Activated CD4-positive, alpha-beta T cell treated with anti-CD3 and anti-CD28 coated beads, Interleukin-10, Interleukin-2, amounts not matched to agents 100 ng/mL and 50 ng/mL, durations not matched to agents 16 hours and 8 hours (primary cell): Measurements from ENCODE around the gene KCNAB1.
"Not testable (repeated sequence)": the region's sequence is repeated elsewhere in the genome, so short reads cannot be mapped to it uniquely, and the experiment has no call there.

Source experiments
- DNase-seq: peaks from one replicate; pipeline ENCODE4 v3.0.0-alpha.2; 2020

The KCNAB1 gene

GRCh38 chr3:156274791-156275190 is 154.4 kb downstream of the KCNAB1 start:
- DNase-seq = no peak

GRCh38 chr3:156284637-156285036 is 164.3 kb downstream of the KCNAB1 start:
- not testable (repeated sequence) for DNase-seq

GRCh38 chr3:156285626-156286025 is 165.2 kb downstream of the KCNAB1 start:
- DNase-seq = no peak

DNA sequence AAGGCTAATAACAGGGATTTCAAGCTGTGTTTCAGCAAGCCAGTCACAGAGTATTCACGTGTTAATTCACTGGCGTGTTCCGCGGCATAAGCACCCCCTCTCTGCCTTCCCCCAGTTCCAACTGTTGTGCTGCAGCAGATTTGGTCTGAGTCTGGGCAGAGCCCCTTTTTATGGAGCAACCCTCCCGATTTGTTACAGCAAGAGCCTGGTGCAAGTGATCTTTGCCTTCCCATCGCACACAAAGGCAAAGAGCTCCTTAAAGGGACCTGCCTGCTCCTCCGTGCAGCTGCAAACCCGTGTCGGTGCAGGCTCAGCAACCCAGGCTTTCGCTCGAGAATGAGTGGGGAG is 170.5 kb downstream of the KCNAB1 start:
- no peak for DNase-seq

- no peak for DNase-seq
These were observed 171.1 kb downstream of the KCNAB1 start for GRCh38 chr3:156291272-156292123.

- no peak for DNase-seq
These were observed 173.2 kb downstream of the KCNAB1 start for GRCh38 chr3:156293566-156293965.

DNA sequence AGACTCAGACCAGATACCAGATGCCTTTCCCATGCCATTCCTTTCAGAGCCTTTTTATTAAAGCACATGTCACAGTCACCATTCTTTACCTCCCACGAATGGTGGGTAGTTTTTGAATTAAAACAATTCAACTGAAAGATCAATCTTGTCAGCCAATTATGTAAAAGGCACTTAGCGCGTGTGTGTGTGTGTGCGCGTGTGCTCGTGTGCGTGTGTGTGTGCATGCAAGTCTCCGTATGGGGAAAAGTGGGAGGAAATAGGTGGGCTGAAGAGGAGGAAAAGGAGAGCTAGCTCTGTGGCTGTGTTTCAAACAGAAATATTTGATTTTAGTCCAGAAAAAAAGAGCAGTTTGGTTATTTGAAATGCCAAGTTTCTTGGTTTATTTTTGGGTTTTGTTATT is 177.2 kb downstream of the KCNAB1 start:
- no peak for DNase-seq

DNA sequence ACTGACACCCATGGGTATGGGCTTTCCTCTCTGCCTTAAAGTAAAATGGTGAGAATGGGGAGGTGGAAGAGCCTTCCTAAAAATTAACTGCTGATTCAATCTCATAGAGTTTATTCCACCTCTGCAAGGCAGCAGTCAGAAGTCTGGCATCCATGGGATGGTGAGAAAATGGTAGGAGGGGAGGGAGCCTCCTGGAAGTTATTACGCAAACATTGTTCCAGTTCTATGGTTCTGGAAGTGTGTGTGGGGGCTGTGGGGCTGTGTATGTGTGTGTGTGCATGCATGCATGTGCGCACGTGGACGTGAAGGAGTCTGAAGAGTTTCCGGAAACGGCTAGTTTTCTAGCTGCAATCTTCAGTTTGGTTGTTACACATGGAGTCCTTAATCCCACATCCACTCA is 177.6 kb downstream of the KCNAB1 start:
- DNase-seq = no peak

DNA sequence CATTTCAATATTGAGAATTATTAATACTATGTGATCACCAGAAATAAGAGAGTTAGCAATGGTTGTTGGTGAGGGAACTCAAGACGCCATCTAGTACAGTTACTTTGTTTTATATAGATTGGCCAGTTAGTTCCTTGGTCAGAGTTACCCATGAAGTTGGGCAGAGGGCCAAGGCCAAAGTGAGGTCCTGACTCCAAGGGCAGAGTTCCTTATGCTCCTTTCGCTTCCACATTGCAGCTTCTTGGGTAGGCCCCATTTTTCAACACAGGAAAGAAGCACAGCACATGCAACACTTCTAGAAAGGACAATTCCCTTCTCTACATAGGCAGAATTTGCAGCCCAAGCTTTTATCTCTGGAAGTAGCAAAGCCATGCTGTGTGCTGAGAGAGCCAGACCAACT is 178.6 kb downstream of the KCNAB1 start:
- no peak for DNase-seq

DNA sequence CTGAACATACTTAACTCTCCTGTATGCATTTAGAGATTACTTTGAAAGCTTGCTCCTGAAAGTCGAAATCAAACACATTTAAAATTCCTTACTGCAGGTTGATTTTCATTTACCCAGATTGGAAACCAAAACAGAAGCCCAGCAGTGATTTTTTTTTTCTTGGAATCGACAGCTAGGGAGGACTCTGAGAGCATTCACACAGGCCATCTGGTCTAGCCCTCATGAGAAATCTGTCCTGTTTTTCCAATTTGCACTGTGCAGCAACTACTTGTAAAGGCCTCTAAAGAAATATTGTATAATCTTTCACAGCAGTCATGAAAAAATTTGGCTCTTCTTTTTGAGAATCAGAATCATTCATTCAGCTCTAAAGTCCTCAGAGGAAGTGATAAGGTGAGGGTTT is 179.2 kb downstream of the KCNAB1 start:
- DNase-seq = no peak

GRCh38 chr3:156300371-156300770 is 180.0 kb downstream of the KCNAB1 start:
- DNase-seq = no peak

- DNase-seq = no peak
These were observed 180.8 kb downstream of the KCNAB1 start for GRCh38 chr3:156300929-156301840.

GRCh38 chr3:156303001-156303707 is 182.8 kb downstream of the KCNAB1 start:
- DNase-seq = no peak

DNA sequence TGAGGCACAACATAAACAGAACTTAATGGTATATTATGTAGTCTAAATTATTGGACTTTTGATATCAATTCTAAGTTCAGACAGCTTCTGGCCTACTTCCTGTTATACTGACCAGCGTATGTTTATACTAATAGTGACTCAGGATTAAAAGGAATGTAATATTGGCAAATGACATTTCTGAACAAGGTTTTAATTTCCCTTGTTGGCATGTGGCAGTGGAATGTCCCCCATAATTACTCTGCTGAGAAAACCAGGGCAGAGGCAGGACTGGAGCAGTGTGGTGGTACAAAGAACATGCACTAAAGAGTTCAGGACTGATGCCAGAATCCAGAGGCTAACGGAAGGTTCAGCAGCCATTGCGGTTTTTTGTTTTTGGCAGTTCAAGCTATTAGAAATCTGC is 184.0 kb downstream of the KCNAB1 start:
- no peak for DNase-seq

GRCh38 chr3:156305672-156306071 is 185.3 kb downstream of the KCNAB1 start:
- DNase-seq = no peak

- DNase-seq = no peak
These were observed 187.3 kb downstream of the KCNAB1 start for GRCh38 chr3:156307704-156308103.

GRCh38 chr3:156311431-156311830 is 191.1 kb downstream of the KCNAB1 start:
- no peak for DNase-seq

- DNase-seq = no peak
These were observed 191.6 kb downstream of the KCNAB1 start for GRCh38 chr3:156311930-156312329.

DNA sequence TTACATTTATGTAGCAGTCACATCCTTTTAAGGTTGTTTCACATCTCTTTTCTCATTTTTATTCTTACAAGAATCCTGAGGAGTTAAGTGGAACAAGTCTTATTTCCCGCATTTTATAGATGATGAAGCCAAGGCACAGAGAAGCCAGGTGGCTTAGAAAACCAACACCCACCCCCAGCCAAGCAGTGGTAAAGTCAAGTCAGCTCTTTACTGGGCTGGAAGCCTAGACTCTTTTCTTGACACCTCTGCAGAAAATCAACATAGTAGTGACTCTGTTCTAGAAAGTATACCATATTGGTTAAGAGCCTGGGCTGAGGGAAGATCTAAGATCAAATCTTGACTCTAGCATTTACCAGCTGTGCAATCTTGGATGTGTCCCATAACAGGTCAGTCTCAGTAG is 195.7 kb downstream of the KCNAB1 start:
- no peak for DNase-seq

DNA sequence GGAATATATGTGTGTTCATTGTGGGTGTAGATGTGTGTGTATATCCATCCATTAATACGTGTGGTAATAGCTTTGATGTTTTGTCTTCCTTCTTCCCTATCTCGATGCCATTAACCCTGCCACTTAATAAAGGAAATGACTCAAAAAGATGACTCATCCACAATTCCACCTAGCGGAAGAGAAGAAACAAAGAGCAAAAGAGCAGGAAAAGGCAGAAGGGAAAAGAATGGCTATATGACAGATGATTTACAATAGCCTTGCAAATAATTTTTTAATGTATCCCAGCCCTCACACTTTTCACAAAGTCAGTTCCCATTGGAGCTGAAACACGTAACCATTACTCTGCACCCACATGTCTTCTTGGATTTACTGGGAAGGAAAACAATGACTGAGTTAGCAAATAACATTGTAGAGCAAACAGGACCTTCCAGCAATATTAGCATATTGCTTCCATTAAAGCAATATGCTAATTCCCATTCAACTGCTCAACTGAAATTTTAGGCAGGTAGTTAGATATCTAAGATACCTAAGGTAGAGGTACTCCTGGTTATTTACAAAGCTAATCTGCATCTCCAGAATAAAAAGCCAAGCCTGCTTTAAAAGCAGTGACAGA is 197.2 kb downstream of the KCNAB1 start:
- no peak for DNase-seq

GRCh38 chr3:156321945-156322344 is 201.6 kb downstream of the KCNAB1 start:
- no peak for DNase-seq

- no peak for DNase-seq
These were observed 203.1 kb downstream of the KCNAB1 start for GRCh38 chr3:156323466-156323865.

- no peak for DNase-seq
These were observed 210.0 kb downstream of the KCNAB1 start for GRCh38 chr3:156330415-156330814.
